ENCODE results near the gene ABLIM3.

ABLIM3 gene

DNA sequence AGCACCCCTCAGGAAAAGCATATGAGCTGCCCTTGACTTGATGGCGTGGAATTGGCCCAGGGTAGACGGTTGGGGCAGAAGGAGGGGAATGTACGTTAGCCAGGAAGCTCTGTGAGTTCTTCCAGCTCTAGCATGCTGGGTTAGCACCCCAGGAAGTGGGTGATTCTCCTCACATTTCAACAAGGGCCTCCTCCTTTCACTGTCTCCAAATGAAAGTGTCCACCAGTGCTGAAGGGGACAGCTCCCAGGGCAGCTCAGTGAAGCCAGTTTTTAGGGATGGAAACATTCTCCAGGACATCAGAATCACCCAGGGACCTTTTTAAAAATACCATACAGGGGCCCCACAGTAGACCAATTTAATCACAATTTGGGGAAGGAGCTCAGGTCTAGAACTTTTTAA lies 113.2 kb downstream of the ABLIM3 start:
- H3K9me3 ChIP-seq (ENCODE audit: insufficient read depth, low read depth, low read length): no peaks in the 10 kb centered on the region
- no peaks in the 10 kb centered on the region for H3F3A ChIP-seq (ENCODE audit: low read depth)
- H3K4me3 ChIP-seq (ENCODE audit: low read length, poor library complexity, severe bottlenecking): no peak overlapping the region
- H3K9me2 ChIP-seq (replicated peaks; ENCODE audit: low read depth, low read length): no peaks in the 10 kb centered on the region
- no peaks in the 10 kb centered on the region for H3K27me3 ChIP-seq (ENCODE audit: insufficient read depth, low read length, poor library complexity, severe bottlenecking)
- TF ChIP-seq, protein P1, sequence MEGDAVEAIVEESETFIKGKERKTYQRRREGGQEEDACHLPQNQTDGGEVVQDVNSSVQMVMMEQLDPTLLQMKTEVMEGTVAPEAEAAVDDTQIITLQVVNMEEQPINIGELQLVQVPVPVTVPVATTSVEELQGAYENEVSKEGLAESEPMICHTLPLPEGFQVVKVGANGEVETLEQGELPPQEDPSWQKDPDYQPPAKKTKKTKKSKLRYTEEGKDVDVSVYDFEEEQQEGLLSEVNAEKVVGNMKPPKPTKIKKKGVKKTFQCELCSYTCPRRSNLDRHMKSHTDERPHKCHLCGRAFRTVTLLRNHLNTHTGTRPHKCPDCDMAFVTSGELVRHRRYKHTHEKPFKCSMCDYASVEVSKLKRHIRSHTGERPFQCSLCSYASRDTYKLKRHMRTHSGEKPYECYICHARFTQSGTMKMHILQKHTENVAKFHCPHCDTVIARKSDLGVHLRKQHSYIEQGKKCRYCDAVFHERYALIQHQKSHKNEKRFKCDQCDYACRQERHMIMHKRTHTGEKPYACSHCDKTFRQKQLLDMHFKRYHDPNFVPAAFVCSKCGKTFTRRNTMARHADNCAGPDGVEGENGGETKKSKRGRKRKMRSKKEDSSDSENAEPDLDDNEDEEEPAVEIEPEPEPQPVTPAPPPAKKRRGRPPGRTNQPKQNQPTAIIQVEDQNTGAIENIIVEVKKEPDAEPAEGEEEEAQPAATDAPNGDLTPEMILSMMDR (conservative IDR thresholded peaks at IDR 0.05; ENCODE audit: low read length): no peak
- no peak for TF ChIP-seq EZH2phosphoT487 (IDR thresholded peaks at IDR 0.05; ENCODE audit: borderline replicate concordance)
- no peaks in the 10 kb centered on the region for H3K79me2 ChIP-seq (ENCODE audit: insufficient read depth, low read length)
- no peak overlapping the region for H2AFZ ChIP-seq (ENCODE audit: low read length)
- H3K4me2 ChIP-seq (ENCODE audit: low read depth, low read length, poor library complexity, severe bottlenecking): no peak overlapping the region
- no peaks in the 10 kb centered on the region for H3K4me1 ChIP-seq (ENCODE audit: insufficient read depth, low read length, poor library complexity, severe bottlenecking)
- H3K36me3 ChIP-seq (ENCODE audit: insufficient read depth, low read length): no peaks in the 10 kb centered on the region
- H3K9ac ChIP-seq (ENCODE audit: low read depth, low read length, poor library complexity, severe bottlenecking): no peak overlapping the region
- no peaks in the 10 kb centered on the region for H4K20me1 ChIP-seq (ENCODE audit: insufficient read depth, low read length, poor library complexity, severe bottlenecking)

DNA sequence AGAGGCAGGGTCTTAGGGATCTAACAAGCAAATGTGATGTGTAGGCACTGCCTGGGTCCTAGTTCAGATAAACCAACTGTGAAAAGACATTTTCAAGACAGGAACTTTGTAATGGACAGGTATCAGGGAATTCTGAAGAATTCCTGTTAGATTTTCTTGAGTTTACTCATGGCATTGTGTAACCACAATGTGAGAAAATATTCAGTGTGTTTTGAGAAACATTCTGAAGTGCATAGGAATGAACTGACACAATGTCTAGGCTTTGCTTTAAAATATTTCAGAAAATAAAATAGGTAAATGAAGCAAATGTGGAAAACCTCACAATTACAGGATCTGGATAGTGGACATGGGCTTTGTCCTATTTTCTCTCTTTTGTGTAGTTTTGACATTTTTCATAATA lies 115.2 kb downstream of the ABLIM3 start:
- H3F3A ChIP-seq (ENCODE audit: low read depth): no peaks in the 10 kb centered on the region
- H3K4me1 ChIP-seq (ENCODE audit: insufficient read depth, low read length, poor library complexity, severe bottlenecking): no peaks in the 10 kb centered on the region
- H3K27me3 ChIP-seq (ENCODE audit: insufficient read depth, low read length, poor library complexity, severe bottlenecking): no peaks in the 10 kb centered on the region
- no peaks in the 10 kb centered on the region for H4K20me1 ChIP-seq (ENCODE audit: insufficient read depth, low read length, poor library complexity, severe bottlenecking)
- TF ChIP-seq, protein P1 (conservative IDR thresholded peaks at IDR 0.05; ENCODE audit: low read length): no peak
- no peak for TF ChIP-seq EZH2phosphoT487 (IDR thresholded peaks at IDR 0.05; ENCODE audit: borderline replicate concordance)
- no peak overlapping the region for H3K9ac ChIP-seq (ENCODE audit: low read depth, low read length, poor library complexity, severe bottlenecking)
- H3K4me2 ChIP-seq (ENCODE audit: low read depth, low read length, poor library complexity, severe bottlenecking): no peak overlapping the region
- H3K79me2 ChIP-seq (ENCODE audit: insufficient read depth, low read length): no peaks in the 10 kb centered on the region
- no peaks in the 10 kb centered on the region for H3K9me3 ChIP-seq (ENCODE audit: insufficient read depth, low read depth, low read length)
- no peaks in the 10 kb centered on the region for H3K9me2 ChIP-seq (replicated peaks; ENCODE audit: low read depth, low read length)
- H3K4me3 ChIP-seq (ENCODE audit: low read length, poor library complexity, severe bottlenecking): no peak overlapping the region
- no peak overlapping the region for H2AFZ ChIP-seq (ENCODE audit: low read length)
- H3K36me3 ChIP-seq (ENCODE audit: insufficient read depth, low read length): no peaks in the 10 kb centered on the region

- no peaks in the 10 kb centered on the region for H3K9me3 ChIP-seq (ENCODE audit: insufficient read depth, low read depth, low read length)
- no peak for TF ChIP-seq EZH2phosphoT487 (IDR thresholded peaks at IDR 0.05; ENCODE audit: borderline replicate concordance)
- TF ChIP-seq, protein P1 (conservative IDR thresholded peaks at IDR 0.05; ENCODE audit: low read length): no peak
- H3K4me2 ChIP-seq (ENCODE audit: low read depth, low read length, poor library complexity, severe bottlenecking): no peak overlapping the region
- no peak overlapping the region for H2AFZ ChIP-seq (ENCODE audit: low read length)
- H3K4me3 ChIP-seq (ENCODE audit: low read length, poor library complexity, severe bottlenecking): no peak overlapping the region
- no peaks in the 10 kb centered on the region for H3K79me2 ChIP-seq (ENCODE audit: insufficient read depth, low read length)
- H3K9ac ChIP-seq (ENCODE audit: low read depth, low read length, poor library complexity, severe bottlenecking): no peak overlapping the region
- no peaks in the 10 kb centered on the region for H3K36me3 ChIP-seq (ENCODE audit: insufficient read depth, low read length)
- H3K9me2 ChIP-seq (replicated peaks; ENCODE audit: low read depth, low read length): no peaks in the 10 kb centered on the region
- H3K4me1 ChIP-seq (ENCODE audit: insufficient read depth, low read length, poor library complexity, severe bottlenecking): no peaks in the 10 kb centered on the region
- no peaks in the 10 kb centered on the region for H3F3A ChIP-seq (ENCODE audit: low read depth)
- no peaks in the 10 kb centered on the region for H4K20me1 ChIP-seq (ENCODE audit: insufficient read depth, low read length, poor library complexity, severe bottlenecking)
- no peaks in the 10 kb centered on the region for H3K27me3 ChIP-seq (ENCODE audit: insufficient read depth, low read length, poor library complexity, severe bottlenecking)
These were observed 115.8 kb downstream of the ABLIM3 start for GRCh38 chr5:149257131-149257530.
